DOHH2 (cell line): ENCODE results near the gene NPY1R.

Experiments
- H3F3A ChIP-seq: fragments of 200-600 bp; sonication (generic), shearing (Covaris generic); 2 replicates; pipeline ENCODE4 v1.6.0; 2016; ENCODE audit warnings: antibody characterized with exemption, mild to moderate bottlenecking; ENCODE audit not compliant: control insufficient read depth, insufficient read depth
- H3K27ac ChIP-seq: fragments of 200-600 bp; sonication (generic); 2 replicates; pipeline ENCODE4 v1.5.1; 2014; ENCODE audit warnings: low read depth, mild to moderate bottlenecking, low read length, moderate library complexity
- H3K27me3 ChIP-seq: fragments of 200-600 bp; sonication (generic); 2 replicates; pipeline ENCODE4 v1.6.1; 2014; ENCODE audit warnings: mild to moderate bottlenecking, low read length, mixed read lengths; ENCODE audit not compliant: control insufficient read depth
- H3K36me3 ChIP-seq: fragments of 200-600 bp; sonication (generic); 2 replicates; pipeline ENCODE4 v1.6.1; 2014; ENCODE audit warnings: mild to moderate bottlenecking, low read length, moderate library complexity, mixed read lengths; ENCODE audit not compliant: control insufficient read depth
- H3K4me1 ChIP-seq: fragments of 200-600 bp; sonication (generic); 2 replicates; pipeline ENCODE4 v1.6.1; 2014; ENCODE audit warnings: mild to moderate bottlenecking, low read length, mixed read lengths; ENCODE audit not compliant: control insufficient read depth
- H3K4me2 ChIP-seq: fragments of 200-600 bp; sonication (generic); 2 replicates; pipeline ENCODE4 v1.6.0; 2014; ENCODE audit warnings: mild to moderate bottlenecking, low read length, moderate library complexity
- H3K4me3 ChIP-seq: fragments of 200-600 bp; sonication (generic); 2 replicates; pipeline ENCODE4 v1.5.1; 2014; ENCODE audit warnings: mild to moderate bottlenecking, low read length, mixed read lengths
- H3K79me2 ChIP-seq: fragments of 200-600 bp; sonication (generic); 2 replicates; pipeline ENCODE4 v1.6.1; 2014; ENCODE audit warnings: mild to moderate bottlenecking, low read length, mixed read lengths; ENCODE audit not compliant: control insufficient read depth
- H3K9me2 ChIP-seq: fragments of 200-600 bp; sonication (generic); replicated peaks from 2 replicates; pipeline ENCODE4 v1.6.1; 2014; ENCODE audit warnings: mild to moderate bottlenecking, low read length, mixed read lengths; ENCODE audit not compliant: control insufficient read depth
- H3K9me3 ChIP-seq: fragments of 200-600 bp; sonication (generic); 2 replicates; pipeline ENCODE4 v1.6.1; 2014; ENCODE audit warnings: antibody characterized with exemption, low read length, mixed read lengths; ENCODE audit not compliant: control insufficient read depth, insufficient read depth
- H4K20me1 ChIP-seq: fragments of 200-600 bp; sonication (generic); 2 replicates; pipeline ENCODE4 v1.6.0; 2014; ENCODE audit warnings: low read depth, mild to moderate bottlenecking, antibody characterized with exemption, low read length, moderate library complexity; ENCODE audit not compliant: control insufficient read depth, insufficient read depth
- CTCF ChIP-seq: fragments of 200-600 bp; sonication (generic); IDR thresholded peaks from one replicate; pipeline ENCODE4 v1.5.1; 2014; ENCODE audit warnings: antibody characterized with exemption, mild to moderate bottlenecking, low read depth, low read length; ENCODE audit not compliant: poor library complexity, severe bottlenecking
- EZH2phosphoT487 ChIP-seq: fragments of 200-600 bp; sonication (generic); IDR thresholded peaks from 2 replicates; pipeline ENCODE4 v1.6.1; 2017; ENCODE audit warnings: borderline replicate concordance, mild to moderate bottlenecking, antibody characterized with exemption, low read length, moderate library complexity, mixed read lengths

Gene NPY1R

GRCh38 chr4:163309466-163309865 is 22.9 kb downstream of the NPY1R start:
- no peak overlapping the region for H3K4me2 ChIP-seq
- no peaks in the 10 kb centered on the region for H4K20me1 ChIP-seq
- H3K36me3 ChIP-seq: no peaks in the 10 kb centered on the region
- H3K4me3 ChIP-seq: no peak overlapping the region
- no peak overlapping the region for H3K27ac ChIP-seq
- H3K4me1 ChIP-seq: no peaks in the 10 kb centered on the region
- H3K79me2 ChIP-seq: no peaks in the 10 kb centered on the region
- no peaks in the 10 kb centered on the region for H3K9me2 ChIP-seq
- H3K27me3 ChIP-seq: no peaks in the 10 kb centered on the region
- H3K9me3 ChIP-seq: no peaks in the 10 kb centered on the region
- TF ChIP-seq EZH2phosphoT487 (no peak), CTCF (no peak)
- H3F3A ChIP-seq: no peaks in the 10 kb centered on the region

GRCh38 chr4:163303069-163303468 is 29.3 kb downstream of the NPY1R start:
- no peaks in the 10 kb centered on the region for H3K9me3 ChIP-seq
- no peaks in the 10 kb centered on the region for H3K36me3 ChIP-seq
- no peaks in the 10 kb centered on the region for H3K79me2 ChIP-seq
- H3K9me2 ChIP-seq: no peaks in the 10 kb centered on the region
- no peak for TF ChIP-seq EZH2phosphoT487
- TF ChIP-seq CTCF: no peak
- no peaks in the 10 kb centered on the region for H4K20me1 ChIP-seq
- H3K27me3 ChIP-seq: no peaks in the 10 kb centered on the region
- H3K4me2 ChIP-seq: no peak overlapping the region
- no peak overlapping the region for H3K27ac ChIP-seq
- no peak overlapping the region for H3K4me3 ChIP-seq
- no peaks in the 10 kb centered on the region for H3F3A ChIP-seq
- H3K4me1 ChIP-seq: no peaks in the 10 kb centered on the region

- no peaks in the 10 kb centered on the region for H3K9me3 ChIP-seq
- H3K4me3 ChIP-seq: no peak overlapping the region
- H3F3A ChIP-seq: no peaks in the 10 kb centered on the region
- no peaks in the 10 kb centered on the region for H3K27me3 ChIP-seq
- TF ChIP-seq CTCF: no peak
- no peak for TF ChIP-seq EZH2phosphoT487
- no peaks in the 10 kb centered on the region for H3K79me2 ChIP-seq
- H3K27ac ChIP-seq: no peak overlapping the region
- no peaks in the 10 kb centered on the region for H3K4me1 ChIP-seq
- no peaks in the 10 kb centered on the region for H4K20me1 ChIP-seq
- no peaks in the 10 kb centered on the region for H3K36me3 ChIP-seq
- H3K9me2 ChIP-seq: no peaks in the 10 kb centered on the region
- no peak overlapping the region for H3K4me2 ChIP-seq
Observed at GRCh38 chr4:163300445-163300844, 32.0 kb downstream of the NPY1R start.

DNA sequence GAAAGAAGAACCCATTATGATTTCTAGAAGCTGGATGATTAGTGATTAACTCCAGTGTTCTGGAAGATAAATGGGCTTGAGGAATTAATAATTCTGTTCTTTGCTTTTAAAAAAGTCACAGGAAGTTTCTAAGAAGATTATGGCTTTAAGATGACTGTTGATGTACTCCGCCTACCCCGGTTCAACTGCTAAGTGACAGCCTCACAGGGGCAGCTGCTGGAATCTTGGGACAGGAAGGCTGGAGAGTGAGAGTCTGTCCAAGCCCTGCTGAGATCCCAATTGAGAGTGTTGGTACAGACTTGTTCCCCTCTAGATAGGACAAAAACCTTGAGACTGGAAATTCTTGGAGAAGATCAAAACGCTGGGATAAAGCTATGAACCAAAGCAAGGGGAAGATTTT is 37.3 kb downstream of the NPY1R start:
- Histone ChIP-seq H3K4me1 (no peaks in the 10 kb centered on the region), H3K4me3 (no peak overlapping the region), H3K36me3 (no peaks in the 10 kb centered on the region), H4K20me1 (no peaks in the 10 kb centered on the region), H3K9me3 (no peaks in the 10 kb centered on the region), H3K79me2 (no peaks in the 10 kb centered on the region), H3K9me2 (no peaks in the 10 kb centered on the region), H3K27me3 (no peaks in the 10 kb centered on the region), H3K27ac (no peak overlapping the region), H3K4me2 (no peak overlapping the region), H3F3A (no peaks in the 10 kb centered on the region)
- TF ChIP-seq CTCF (no peak), EZH2phosphoT487 (no peak)
